Transverse colon (tissue), 4 donors: ENCODE data around the gene CLEC4E.

Experiments used
- CTCF ChIP-seq, 5 experiments: fragments of 200-600 bp in 3 of 5; fragments of 450-650 bp in 2 of 5; sonication (generic) in 3 of 5; IDR thresholded peaks; 1 replicate in 2 of 5; 2 replicates in 3 of 5; pipeline ENCODE4 v1.5.1; 2016 to 2017; ENCODE audit warnings: antibody characterized with exemption in 5 of 5, inconsistent platforms in 3 of 5, mild to moderate bottlenecking in 2 of 5, moderate library complexity in 1 of 5
- POLR2AphosphoS5 ChIP-seq, 3 donors: sonication (generic); formaldehyde crosslinking; IDR thresholded peaks; one replicate each; pipeline ENCODE4 v1.6.1; 2016; ENCODE audit warnings: antibody characterized with exemption in 3 of 3

- TF ChIP-seq POLR2AphosphoS5 (IDR thresholded peaks at IDR 0.05) (no peak), CTCF (IDR thresholded peaks at IDR 0.05) (no peak)
These were observed 31.8 kb upstream of the CLEC4E start for GRCh38 chr12:8572507-8572906.
